Caco-2 (cell line): Measurements from ENCODE around the gene RGS6. TPM values are rescaled to one million over a fixed set of nuclear protein-coding genes. Genes with fewer than 3 reads are reported as not detected.

Source experiments
- BruUV-seq: library from RNA; stranded (reverse); fragments of 400-500 nt; replicated peaks from 2 replicates; lab custom pipeline; 2021; lab: Mats Ljungman, UMichigan
- CTCF ChIA-PET: fragments of 300-600 bp; sonication (Branson Sonifier 250); formaldehyde crosslinking; loops from one replicate; lab custom pipeline; 2022; ENCODE audit warnings: antibody characterized with exemption; lab: Charles Lee
- POLR2A ChIA-PET: fragments of 300-600 bp; sonication (Branson Sonifier 250); formaldehyde crosslinking; loops from one replicate; lab custom pipeline; 2022; ENCODE audit warnings: antibody characterized with exemption; lab: Charles Lee
- DNase-seq, 2 experiments: peaks; one replicate each; pipeline versions ENCODE4 v3.0.0 to v3.0.0-alpha.2; 2020 to 2022
- H3K27me3 ChIP-seq: replicated peaks from 2 replicates; pipeline ENCODE4 v1.6.0; 2011; ENCODE audit warnings: low read length; ENCODE audit not compliant: control insufficient read depth, insufficient read depth
- H3K36me3 ChIP-seq: 2 replicates; pipeline ENCODE4 v1.5.1; 2011; ENCODE audit warnings: low read length; ENCODE audit not compliant: control insufficient read depth, insufficient read depth
- H3K4me1 ChIP-seq: fragments of 250-450 bp; sonication (Bioruptor Pico); 2 replicates; pipeline ENCODE4 v1.5.1; 2020; ENCODE audit warnings: mild to moderate bottlenecking
- H3K4me3 ChIP-seq: 2 replicates; pipeline ENCODE4 v1.5.1; 2011; ENCODE audit warnings: low read depth, mild to moderate bottlenecking, control low read depth, low read length
- H3K9me3 ChIP-seq: fragments of 250-450 bp; sonication (Bioruptor Pico); 2 replicates; pipeline ENCODE4 v1.5.1; 2020; ENCODE audit warnings: mild to moderate bottlenecking, moderate library complexity
- H3K27ac Mint-ChIP-seq: one replicate; pipeline ENCODE4 v1.8.0; 2022; ENCODE audit warnings: mixed read lengths; ENCODE audit not compliant: unreplicated experiment
- H3K27me3 Mint-ChIP-seq: one replicate; pipeline ENCODE4 v1.8.0; 2022; ENCODE audit warnings: mixed read lengths; ENCODE audit not compliant: insufficient read depth, unreplicated experiment
- H3K36me3 Mint-ChIP-seq: one replicate; pipeline ENCODE4 v1.8.0; 2022; ENCODE audit warnings: mild to moderate bottlenecking, mixed read lengths; ENCODE audit not compliant: insufficient read depth, unreplicated experiment
- H3K4me1 Mint-ChIP-seq: one replicate; pipeline ENCODE4 v1.8.0; 2022; ENCODE audit warnings: low read depth, mixed read lengths; ENCODE audit not compliant: unreplicated experiment
- H3K4me3 Mint-ChIP-seq: one replicate; pipeline ENCODE4 v1.8.0; 2022; ENCODE audit warnings: mild to moderate bottlenecking, moderate library complexity, mixed read lengths; ENCODE audit not compliant: unreplicated experiment
- H3K9me3 Mint-ChIP-seq: one replicate; pipeline ENCODE4 v1.8.0; 2022; ENCODE audit warnings: mixed read lengths; ENCODE audit not compliant: unreplicated experiment
- CTCF ChIP-seq, 2 experiments: fragments of 200-600 bp in 1 of 2; IDR thresholded peaks; 1 replicate in 1 of 2; 2 replicates in 1 of 2; pipeline versions ENCODE4 v1.5.1 to v1.8.0; 2011 to 2022; ENCODE audit warnings: antibody characterized with exemption in 1 of 2, control low read depth in 1 of 2, inconsistent platforms in 1 of 2, low read depth in 1 of 2, low read length in 1 of 2, mild to moderate bottlenecking in 1 of 2, moderate library complexity in 1 of 2; ENCODE audit not compliant: insufficient read depth in 1 of 2, severe bottlenecking in 1 of 2, unreplicated experiment in 1 of 2
- intact Hi-C: fragments of 100-400 bp; cut with micrococcal nuclease; formaldehyde crosslinking; loops from one replicate; pipeline ENCODE4 v1.10.0; 2022; ENCODE audit not compliant: unreplicated experiment
- total RNA-seq: library from RNA; stranded (reverse); gene quantifications from 2 replicates; pipeline ENCODE4 v1.2.3, GENCODE V29; 2022

RGS6 gene
- total RNA-seq, 1 experiment from 2014 or later, result not detected

DNA sequence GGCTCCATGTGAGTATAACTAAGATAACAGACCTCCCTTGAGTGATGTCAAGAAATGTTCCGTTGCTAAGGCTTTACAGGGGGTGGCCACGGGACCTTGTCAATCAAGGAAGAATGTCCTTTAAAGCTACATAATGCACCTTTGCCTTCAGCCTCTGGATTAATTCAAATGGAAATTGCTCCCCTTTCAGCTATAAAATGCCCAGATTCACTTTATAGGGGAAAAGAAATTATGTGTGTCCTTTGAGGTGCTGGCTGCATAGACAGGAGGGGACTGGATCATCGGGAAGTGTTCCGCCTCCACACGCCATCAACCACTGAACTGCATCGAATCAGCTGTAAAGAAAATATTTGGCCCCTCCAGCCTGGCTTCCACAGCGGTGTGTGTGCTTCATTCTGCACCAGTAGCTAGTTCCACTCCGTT, 546.3 kb downstream of the RGS6 start:
- ChIA-PET CTCF (no interaction called here), POLR2A (no interaction called here)
- peaks cover 17% of the 10 kb centered on the region for H3K27me3 Mint-ChIP-seq
- H3K36me3 ChIP-seq, result no peaks in the 10 kb centered on the region
- peaks cover 3% of the 10 kb centered on the region; the same call in 1 of the 2 replicates for H3K9me3 ChIP-seq
- H3K4me1 Mint-ChIP-seq, result no peaks in the 10 kb centered on the region
- H3K9me3 Mint-ChIP-seq, result no peaks in the 10 kb centered on the region
- no peak overlapping the region for H3K4me3 Mint-ChIP-seq
- H3K27me3 ChIP-seq, result no peaks in the 10 kb centered on the region
- TF ChIP-seq CTCF (IDR thresholded peaks at IDR 0.05; ENCODE audit: insufficient read depth in 1 of 2, low read depth in 1 of 2, low read length in 1 of 2, severe bottlenecking in 1 of 2, unreplicated experiment in 1 of 2), result no peak
- intact Hi-C loops, result no loop called here
- BruUV-seq, result no TSS peak
- H3K27ac Mint-ChIP-seq, result no peak overlapping the region
- no peaks in the 10 kb centered on the region for H3K36me3 Mint-ChIP-seq
- H3K4me3 ChIP-seq, result no peak overlapping the region
- no peaks in the 10 kb centered on the region for H3K4me1 ChIP-seq
- DNase-seq, result no peak

GRCh38 chr14:72479461-72479931, 547.3 kb downstream of the RGS6 start:
- no peaks in the 10 kb centered on the region for H3K4me1 ChIP-seq
- H3K36me3 ChIP-seq, result no peaks in the 10 kb centered on the region
- ChIA-PET CTCF (no interaction called here), POLR2A (no interaction called here)
- TF ChIP-seq CTCF (IDR thresholded peaks at IDR 0.05; ENCODE audit: insufficient read depth in 1 of 2, low read depth in 1 of 2, low read length in 1 of 2, severe bottlenecking in 1 of 2, unreplicated experiment in 1 of 2), result no peak
- H3K27me3 ChIP-seq, result no peaks in the 10 kb centered on the region
- no peak overlapping the region for H3K27ac Mint-ChIP-seq
- H3K4me1 Mint-ChIP-seq, result no peaks in the 10 kb centered on the region
- peaks cover 20% of the 10 kb centered on the region for H3K27me3 Mint-ChIP-seq
- DNase-seq, result no peak
- H3K4me3 Mint-ChIP-seq, result no peak overlapping the region
- H3K9me3 Mint-ChIP-seq, result no peaks in the 10 kb centered on the region
- peaks cover 3% of the 10 kb centered on the region; the same call in 1 of the 2 replicates for H3K9me3 ChIP-seq
- no peak overlapping the region for H3K4me3 ChIP-seq
- no peaks in the 10 kb centered on the region for H3K36me3 Mint-ChIP-seq
- intact Hi-C loops, result no loop called here
- BruUV-seq, result no TSS peak

- intact Hi-C loops, result no loop called here
- Mint-ChIP-seq H3K27ac (no peak overlapping the region), H3K36me3 (no peaks in the 10 kb centered on the region), H3K27me3 (peaks cover 23% of the 10 kb centered on the region), H3K4me3 (no peak overlapping the region), H3K4me1 (no peaks in the 10 kb centered on the region), H3K9me3 (no peaks in the 10 kb centered on the region)
- no peak for TF ChIP-seq CTCF (IDR thresholded peaks at IDR 0.05; ENCODE audit: insufficient read depth in 1 of 2, low read depth in 1 of 2, low read length in 1 of 2, severe bottlenecking in 1 of 2, unreplicated experiment in 1 of 2)
- DNase-seq, result no peak
- H3K9me3 ChIP-seq, result peaks cover 3% of the 10 kb centered on the region; the same call in 1 of the 2 replicates
- H3K4me1 ChIP-seq, result no peaks in the 10 kb centered on the region
- H3K4me3 ChIP-seq, result no peak overlapping the region
- no peaks in the 10 kb centered on the region for H3K27me3 ChIP-seq
- H3K36me3 ChIP-seq, result no peaks in the 10 kb centered on the region
- POLR2A ChIA-PET, result interaction anchor here (0.6 kb wide), 1 partner anchor 17 kb away, joined by 3 read pairs; no protein-coding TSS in a partner anchor
- no TSS peak for BruUV-seq
- CTCF ChIA-PET, result no interaction called here
Observed at GRCh38 chr14:72480464-72481243, 548.4 kb downstream of the RGS6 start.
